ENCODE data around the gene ATAD2B. TPM values are rescaled to one million over a fixed set of nuclear protein-coding genes. Genes with fewer than 3 reads are reported as not detected.

Gene ATAD2B
- total and polyA plus RNA-seq, 7 donors, result 2.4 to 22.5 (median 19.7) TPM

DNA sequence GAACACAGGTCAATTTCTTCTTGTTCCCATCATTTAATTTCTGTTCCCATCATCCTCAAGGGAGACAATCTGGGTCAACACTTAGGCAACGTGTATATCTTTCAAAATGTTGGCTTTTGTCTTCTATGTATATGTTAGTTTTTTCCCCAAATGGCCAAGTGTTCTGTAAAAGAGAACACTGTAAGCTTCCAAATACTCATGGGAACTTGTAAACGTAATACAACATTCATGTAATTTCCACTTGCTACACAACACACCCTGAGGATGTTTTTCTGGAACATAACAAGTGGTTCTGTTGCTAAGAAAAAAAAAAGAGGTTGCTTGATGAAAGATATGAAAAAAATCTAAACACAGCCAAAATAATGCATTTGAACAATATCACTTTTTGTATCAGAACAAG, 149.1 kb downstream of the ATAD2B start:
- H3K27ac ChIP-seq, result no peak overlapping the region
- no peaks in the 10 kb centered on the region for H3K9me3 ChIP-seq
- no peaks in the 10 kb centered on the region for H3K4me1 ChIP-seq
- WGBS, 2 donors, result 83 to 90% methylated on average over 2 of the region's 2 CpGs
- H3K27me3 ChIP-seq, result no peaks in the 10 kb centered on the region
- no peak for DNase-seq
- H3K4me3 ChIP-seq, result no peak overlapping the region
- intact Hi-C loops (cut with DNase I), result no loop called here
- TF ChIP-seq POLR2A (IDR thresholded peaks at IDR 0.05) (no peak), EP300 (IDR thresholded peaks at IDR 0.05) (no peak), POLR2AphosphoS5 (IDR thresholded peaks at IDR 0.05) (no peak)
- TF ChIP-seq, protein P1, sequence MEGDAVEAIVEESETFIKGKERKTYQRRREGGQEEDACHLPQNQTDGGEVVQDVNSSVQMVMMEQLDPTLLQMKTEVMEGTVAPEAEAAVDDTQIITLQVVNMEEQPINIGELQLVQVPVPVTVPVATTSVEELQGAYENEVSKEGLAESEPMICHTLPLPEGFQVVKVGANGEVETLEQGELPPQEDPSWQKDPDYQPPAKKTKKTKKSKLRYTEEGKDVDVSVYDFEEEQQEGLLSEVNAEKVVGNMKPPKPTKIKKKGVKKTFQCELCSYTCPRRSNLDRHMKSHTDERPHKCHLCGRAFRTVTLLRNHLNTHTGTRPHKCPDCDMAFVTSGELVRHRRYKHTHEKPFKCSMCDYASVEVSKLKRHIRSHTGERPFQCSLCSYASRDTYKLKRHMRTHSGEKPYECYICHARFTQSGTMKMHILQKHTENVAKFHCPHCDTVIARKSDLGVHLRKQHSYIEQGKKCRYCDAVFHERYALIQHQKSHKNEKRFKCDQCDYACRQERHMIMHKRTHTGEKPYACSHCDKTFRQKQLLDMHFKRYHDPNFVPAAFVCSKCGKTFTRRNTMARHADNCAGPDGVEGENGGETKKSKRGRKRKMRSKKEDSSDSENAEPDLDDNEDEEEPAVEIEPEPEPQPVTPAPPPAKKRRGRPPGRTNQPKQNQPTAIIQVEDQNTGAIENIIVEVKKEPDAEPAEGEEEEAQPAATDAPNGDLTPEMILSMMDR (IDR thresholded peaks at IDR 0.05), result no peak
- H3K36me3 ChIP-seq, result peaks cover 0 to 47% (median 5%) of the 10 kb centered on the region in 4 donors

DNA sequence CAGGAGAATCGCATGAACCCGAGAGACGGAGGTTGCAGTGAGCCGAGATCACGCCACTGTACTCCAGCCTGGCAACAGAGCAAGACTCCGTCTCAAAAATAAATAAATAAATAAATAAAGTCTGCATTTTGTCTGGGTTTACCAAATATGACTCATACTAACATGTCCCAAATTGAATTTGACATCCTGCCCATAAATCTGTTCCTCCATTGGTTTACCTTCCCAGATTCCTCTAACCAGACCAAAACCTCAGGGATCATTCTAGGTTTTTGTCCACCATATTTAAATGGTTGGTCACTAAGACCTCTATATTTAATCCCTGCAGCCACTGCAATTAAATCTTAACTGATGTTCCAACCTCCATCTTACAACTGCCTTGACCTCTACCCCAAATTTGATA, 150.9 kb downstream of the ATAD2B start:
- WGBS, 2 donors, result 96 to 98% methylated on average over 6 of the region's 6 CpGs
- Histone ChIP-seq H3K36me3 (peaks cover 0 to 47% (median 7%) of the 10 kb centered on the region in 4 donors), H3K27ac (no peak overlapping the region), H3K27me3 (no peaks in the 10 kb centered on the region), H3K4me3 (no peak overlapping the region), H3K9me3 (no peaks in the 10 kb centered on the region), H3K4me1 (no peaks in the 10 kb centered on the region)
- no peak for DNase-seq
- intact Hi-C loops (cut with DNase I), result no loop called here
- TF ChIP-seq POLR2A (IDR thresholded peaks at IDR 0.05) (no peak), POLR2AphosphoS5 (IDR thresholded peaks at IDR 0.05) (no peak), EP300 (IDR thresholded peaks at IDR 0.05) (no peak)
- TF ChIP-seq, protein P1 (IDR thresholded peaks at IDR 0.05), result no peak

DNA sequence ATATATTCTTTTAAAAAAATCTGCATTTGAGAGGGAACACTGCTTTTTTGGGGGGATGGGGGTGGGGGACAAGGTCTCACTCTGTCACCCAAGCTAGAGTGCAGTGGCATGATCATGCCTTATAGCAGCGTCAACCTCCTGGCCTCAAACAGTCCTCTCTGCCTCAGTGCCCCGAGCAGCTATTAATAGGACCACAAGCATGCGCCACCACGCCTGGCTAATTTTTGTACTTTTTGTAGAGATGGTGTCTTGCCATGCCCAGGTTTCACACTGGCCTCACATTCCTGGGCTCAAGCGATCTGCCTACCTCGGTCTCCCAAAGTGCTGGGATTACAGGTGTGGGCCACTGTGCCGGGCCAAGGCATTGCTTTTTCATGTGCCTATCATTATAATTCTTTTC, 154.2 kb downstream of the ATAD2B start:
- WGBS, 2 donors, result 88 to 97% methylated on average over 7 of the region's 7 CpGs
- H3K9me3 ChIP-seq, result no peaks in the 10 kb centered on the region
- intact Hi-C loops (cut with DNase I), result no loop called here
- no peak overlapping the region for H3K4me3 ChIP-seq
- TF ChIP-seq POLR2AphosphoS5 (IDR thresholded peaks at IDR 0.05), result no peak
- TF ChIP-seq, protein P1 (IDR thresholded peaks at IDR 0.05), result no peak
- TF ChIP-seq POLR2A (IDR thresholded peaks at IDR 0.05), result no peak
- no peak for TF ChIP-seq EP300 (IDR thresholded peaks at IDR 0.05)
- H3K36me3 ChIP-seq, result peaks cover 0 to 54% (median 7%) of the 10 kb centered on the region in 4 donors
- no peaks in the 10 kb centered on the region for H3K27me3 ChIP-seq
- H3K27ac ChIP-seq, result no peak overlapping the region
- DNase-seq, result no peak
- H3K4me1 ChIP-seq, result no peaks in the 10 kb centered on the region

GRCh38 chr2:23772056-23772455, 154.9 kb downstream of the ATAD2B start:
- 83 to 92% methylated on average over 1 of the region's 1 CpG for WGBS, 2 donors
- H3K36me3 ChIP-seq, result peaks cover 0 to 53% (median 5%) of the 10 kb centered on the region in 4 donors

More at GRCh38 chr2:23772056-23772455, 154.9 kb downstream of the ATAD2B start:
- TF ChIP-seq EP300 (IDR thresholded peaks at IDR 0.05) (no peak), POLR2A (IDR thresholded peaks at IDR 0.05) (no peak), POLR2AphosphoS5 (IDR thresholded peaks at IDR 0.05) (no peak)
- TF ChIP-seq, protein P1 (IDR thresholded peaks at IDR 0.05), result no peak
- DNase-seq, result no peak
- H3K9me3 ChIP-seq, result no peaks in the 10 kb centered on the region
- H3K27ac ChIP-seq, result no peak overlapping the region
- intact Hi-C loops (cut with DNase I), result no loop called here
- H3K27me3 ChIP-seq, result no peaks in the 10 kb centered on the region
- no peaks in the 10 kb centered on the region for H3K4me1 ChIP-seq
- no peak overlapping the region for H3K4me3 ChIP-seq

Data from sigmoid colon (tissue), 7 donors.